ENCODE measurements around the gene TUBB.

GRCh38 chr6:30749554-30750378 lies 29.6 kb downstream of the TUBB start:
- TF ChIP-seq POLR2A (IDR thresholded peaks at IDR 0.05), result no peak
- TF ChIP-seq CTCF (IDR thresholded peaks at IDR 0.05 in 8 of 11, conservative IDR thresholded peaks at IDR 0.05 in 3 of 11), result no peak
